Measurements from ENCODE around the gene TTYH1.

GRCh38 chr19:54448774-54449700, 33.8 kb downstream of the TTYH1 start, which contains the start of gene LENG8:
- TF ChIP-seq CTCF (conservative IDR thresholded peaks at IDR 0.05) (no peak), ZFX (IDR thresholded peaks at IDR 0.05) (peak; percentile 92)
